Neural cell (in vitro differentiated cells): ENCODE measurements around the gene SH3PXD2B.

ENCODE experiments used
- EP300 ChIP-seq: fragments of 450-650 bp; conservative IDR thresholded peaks from 2 replicates; pipeline ENCODE4 v1.6.1; 2014; ENCODE audit warnings: antibody characterized with exemption, mild to moderate bottlenecking, moderate library complexity; ENCODE audit not compliant: poor library complexity, severe bottlenecking
- EZH2 ChIP-seq: fragments of 200-600, 300-800 bp; shearing (Covaris generic), sonication (generic); IDR thresholded peaks from 2 replicates; pipeline ENCODE4 v1.6.1; 2014; ENCODE audit warnings: antibody characterized with exemption, low read length, borderline replicate concordance, mild to moderate bottlenecking; ENCODE audit not compliant: insufficient read depth, poor library complexity, severe bottlenecking
- MXI1 ChIP-seq: fragments of 450-650 bp; conservative IDR thresholded peaks from 2 replicates; pipeline ENCODE4 v1.6.1; 2014; ENCODE audit warnings: antibody characterized with exemption, mild to moderate bottlenecking; ENCODE audit not compliant: poor library complexity, severe bottlenecking
- POLR2AphosphoS5 ChIP-seq: IDR thresholded peaks from 2 replicates; pipeline ENCODE4 v1.6.1; 2012
- REST ChIP-seq: IDR thresholded peaks from 2 replicates; pipeline ENCODE4 v1.6.1; 2012; ENCODE audit warnings: borderline replicate concordance
- TAF1 ChIP-seq: IDR thresholded peaks from 2 replicates; pipeline ENCODE4 v1.6.1; 2012; ENCODE audit warnings: low read depth
- TF ChIP-seq, protein P1 (sequence below): fragments of 450-650 bp; IDR thresholded peaks from 2 replicates; pipeline ENCODE4 v1.5.1; 2014; ENCODE audit warnings: antibody characterized with exemption, mild to moderate bottlenecking, moderate library complexity; ENCODE audit not compliant: poor library complexity, severe bottlenecking

DNA sequence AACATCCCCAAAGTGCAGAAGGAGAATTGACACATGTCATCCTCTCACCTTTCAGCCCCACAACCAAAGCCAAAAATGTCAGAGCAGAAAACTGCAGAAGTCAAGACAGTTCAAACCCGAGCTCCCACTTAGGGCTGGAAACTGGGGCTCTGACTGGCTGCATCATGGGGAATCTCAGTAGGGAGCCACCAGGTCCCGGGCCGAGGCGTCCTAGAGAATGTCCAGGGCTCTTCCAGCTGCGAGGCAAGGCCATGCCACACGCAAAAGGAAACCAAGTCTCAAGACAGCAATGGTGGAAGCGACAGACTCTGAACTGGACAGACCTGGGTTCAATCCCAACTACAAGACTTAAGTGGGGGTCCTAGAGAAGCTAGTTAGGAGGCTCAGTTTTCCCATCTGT, 13.8 kb downstream of the SH3PXD2B start:
- TF ChIP-seq, protein P1, sequence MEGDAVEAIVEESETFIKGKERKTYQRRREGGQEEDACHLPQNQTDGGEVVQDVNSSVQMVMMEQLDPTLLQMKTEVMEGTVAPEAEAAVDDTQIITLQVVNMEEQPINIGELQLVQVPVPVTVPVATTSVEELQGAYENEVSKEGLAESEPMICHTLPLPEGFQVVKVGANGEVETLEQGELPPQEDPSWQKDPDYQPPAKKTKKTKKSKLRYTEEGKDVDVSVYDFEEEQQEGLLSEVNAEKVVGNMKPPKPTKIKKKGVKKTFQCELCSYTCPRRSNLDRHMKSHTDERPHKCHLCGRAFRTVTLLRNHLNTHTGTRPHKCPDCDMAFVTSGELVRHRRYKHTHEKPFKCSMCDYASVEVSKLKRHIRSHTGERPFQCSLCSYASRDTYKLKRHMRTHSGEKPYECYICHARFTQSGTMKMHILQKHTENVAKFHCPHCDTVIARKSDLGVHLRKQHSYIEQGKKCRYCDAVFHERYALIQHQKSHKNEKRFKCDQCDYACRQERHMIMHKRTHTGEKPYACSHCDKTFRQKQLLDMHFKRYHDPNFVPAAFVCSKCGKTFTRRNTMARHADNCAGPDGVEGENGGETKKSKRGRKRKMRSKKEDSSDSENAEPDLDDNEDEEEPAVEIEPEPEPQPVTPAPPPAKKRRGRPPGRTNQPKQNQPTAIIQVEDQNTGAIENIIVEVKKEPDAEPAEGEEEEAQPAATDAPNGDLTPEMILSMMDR: no peak
- TF ChIP-seq EZH2 (no peak), REST (no peak), EP300 (no peak), MXI1 (no peak), POLR2AphosphoS5 (no peak), TAF1 (no peak)
